OCI-M2 (cell line): ENCODE measurements around the gene TUBB4A.
"Not testable (repeated sequence)": the region's sequence is repeated elsewhere in the genome, so short reads cannot be mapped to it uniquely, and the experiment has no call there.

Experiments used
- DNase-seq: peaks from one replicate; lab custom pipeline; 2025; ENCODE audit not compliant: unreplicated experiment; lab: John Stamatoyannopoulos, UW

Gene TUBB4A

GRCh38 chr19:6501740-6502648, at the start of gene TUBB4A:
TUBB4A (minus strand) TSS chr19:6502309; CDS start chr19:6502212, 97 bp downstream.
- no peak for DNase-seq

GRCh38 chr19:6551091-6551490, 49.0 kb upstream of the TUBB4A start:
- no peak for DNase-seq

GRCh38 chr19:6550679-6551078, 48.6 kb upstream of the TUBB4A start:
- DNase-seq = not testable (repeated sequence)

GRCh38 chr19:6543866-6544347, 41.8 kb upstream of the TUBB4A start:
- no peak for DNase-seq

GRCh38 chr19:6540918-6541689, 39.0 kb upstream of the TUBB4A start:
- DNase-seq = no peak

- DNase-seq = no peak
Observed at GRCh38 chr19:6539514-6539913, 37.4 kb upstream of the TUBB4A start.

GRCh38 chr19:6535558-6536137, 33.5 kb upstream of the TUBB4A start:
- no peak for DNase-seq

GRCh38 chr19:6534451-6535093, 32.5 kb upstream of the TUBB4A start:
- DNase-seq = no peak

GRCh38 chr19:6533746-6534418, 31.8 kb upstream of the TUBB4A start:
- no peak for DNase-seq

GRCh38 chr19:6533000-6533328, 30.9 kb upstream of the TUBB4A start:
- DNase-seq = no peak

- DNase-seq = no peak
Observed at GRCh38 chr19:6532244-6532999, 30.3 kb upstream of the TUBB4A start.

GRCh38 chr19:6531956-6532243, 29.8 kb upstream of the TUBB4A start:
- DNase-seq = no peak

GRCh38 chr19:6531163-6531955, 29.2 kb upstream of the TUBB4A start:
- no peak for DNase-seq

- DNase-seq = peak; percentile 86
Observed at GRCh38 chr19:6530386-6531162, 28.5 kb upstream of the TUBB4A start, which contains the start of gene TNFSF9. TNFSF9 (plus strand) TSS chr19:6531026; CDS start chr19:6531037, 11 bp downstream.

- no peak for DNase-seq
Observed at GRCh38 chr19:6529937-6530385, 27.9 kb upstream of the TUBB4A start.

- DNase-seq = no peak
Observed at GRCh38 chr19:6529351-6529750, 27.2 kb upstream of the TUBB4A start.

GRCh38 chr19:6528544-6529121, 26.5 kb upstream of the TUBB4A start:
- DNase-seq = no peak
